ENCODE results near the gene ROBO1.

DNA sequence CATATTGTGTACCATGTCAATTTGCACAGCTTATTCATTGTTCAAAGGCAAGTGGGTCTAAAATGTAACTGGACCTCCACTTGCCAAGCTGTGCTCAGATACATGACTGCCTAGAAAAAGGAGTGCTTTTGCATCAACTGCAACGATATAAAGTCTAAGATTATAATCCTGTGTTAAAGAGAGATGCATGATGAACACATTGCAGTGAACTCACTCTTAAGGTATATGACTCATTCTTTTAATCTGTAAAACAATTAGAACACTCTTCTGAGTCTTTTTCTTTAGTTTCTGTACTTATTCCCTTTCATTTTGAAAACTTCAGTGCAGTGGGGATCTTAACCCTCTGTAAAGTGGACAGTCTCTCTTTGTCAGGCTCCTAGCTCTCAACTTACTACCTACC, 982.8 kb downstream of the ROBO1 start:
- TF ChIP-seq, protein P1, sequence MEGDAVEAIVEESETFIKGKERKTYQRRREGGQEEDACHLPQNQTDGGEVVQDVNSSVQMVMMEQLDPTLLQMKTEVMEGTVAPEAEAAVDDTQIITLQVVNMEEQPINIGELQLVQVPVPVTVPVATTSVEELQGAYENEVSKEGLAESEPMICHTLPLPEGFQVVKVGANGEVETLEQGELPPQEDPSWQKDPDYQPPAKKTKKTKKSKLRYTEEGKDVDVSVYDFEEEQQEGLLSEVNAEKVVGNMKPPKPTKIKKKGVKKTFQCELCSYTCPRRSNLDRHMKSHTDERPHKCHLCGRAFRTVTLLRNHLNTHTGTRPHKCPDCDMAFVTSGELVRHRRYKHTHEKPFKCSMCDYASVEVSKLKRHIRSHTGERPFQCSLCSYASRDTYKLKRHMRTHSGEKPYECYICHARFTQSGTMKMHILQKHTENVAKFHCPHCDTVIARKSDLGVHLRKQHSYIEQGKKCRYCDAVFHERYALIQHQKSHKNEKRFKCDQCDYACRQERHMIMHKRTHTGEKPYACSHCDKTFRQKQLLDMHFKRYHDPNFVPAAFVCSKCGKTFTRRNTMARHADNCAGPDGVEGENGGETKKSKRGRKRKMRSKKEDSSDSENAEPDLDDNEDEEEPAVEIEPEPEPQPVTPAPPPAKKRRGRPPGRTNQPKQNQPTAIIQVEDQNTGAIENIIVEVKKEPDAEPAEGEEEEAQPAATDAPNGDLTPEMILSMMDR (IDR thresholded peaks at IDR 0.05) = no peak
- no peak for TF ChIP-seq ZFX (IDR thresholded peaks at IDR 0.05; ENCODE audit: borderline replicate concordance)
